Spleen (tissue), 7 donors: ENCODE measurements around the gene AQP1.

Source experiments
- POLR2A ChIP-seq, 3 donors: fragments of 450-650 bp; IDR thresholded peaks; one replicate each; pipeline ENCODE4 v1.5.1; 2017; ENCODE audit warnings: antibody characterized with exemption in 3 of 3, mild to moderate bottlenecking in 1 of 3
- TF ChIP-seq, protein P1 (sequence below), 11 experiments: fragments of 200-600 bp in 7 of 11; fragments of 450-650 bp in 4 of 11; sonication (generic) in 4 of 11; IDR thresholded peaks in 8 of 11; conservative IDR thresholded peaks in 3 of 11; 1 replicate in 7 of 11; 2 replicates in 4 of 11; pipeline versions ENCODE4 v1.4.0 to v1.8.0; 2016 to 2021; ENCODE audit warnings: antibody characterized with exemption in 11 of 11, inconsistent platforms in 4 of 11, mild to moderate bottlenecking in 1 of 11
- donor health status: DM: no; HTN: no; CAD: no; lungs with moderate emphysema.
- donor health status: DM: no; HTN: no; CAD: no.
- donor health status: DM: no; HTN: no; CAD: no.

DNA sequence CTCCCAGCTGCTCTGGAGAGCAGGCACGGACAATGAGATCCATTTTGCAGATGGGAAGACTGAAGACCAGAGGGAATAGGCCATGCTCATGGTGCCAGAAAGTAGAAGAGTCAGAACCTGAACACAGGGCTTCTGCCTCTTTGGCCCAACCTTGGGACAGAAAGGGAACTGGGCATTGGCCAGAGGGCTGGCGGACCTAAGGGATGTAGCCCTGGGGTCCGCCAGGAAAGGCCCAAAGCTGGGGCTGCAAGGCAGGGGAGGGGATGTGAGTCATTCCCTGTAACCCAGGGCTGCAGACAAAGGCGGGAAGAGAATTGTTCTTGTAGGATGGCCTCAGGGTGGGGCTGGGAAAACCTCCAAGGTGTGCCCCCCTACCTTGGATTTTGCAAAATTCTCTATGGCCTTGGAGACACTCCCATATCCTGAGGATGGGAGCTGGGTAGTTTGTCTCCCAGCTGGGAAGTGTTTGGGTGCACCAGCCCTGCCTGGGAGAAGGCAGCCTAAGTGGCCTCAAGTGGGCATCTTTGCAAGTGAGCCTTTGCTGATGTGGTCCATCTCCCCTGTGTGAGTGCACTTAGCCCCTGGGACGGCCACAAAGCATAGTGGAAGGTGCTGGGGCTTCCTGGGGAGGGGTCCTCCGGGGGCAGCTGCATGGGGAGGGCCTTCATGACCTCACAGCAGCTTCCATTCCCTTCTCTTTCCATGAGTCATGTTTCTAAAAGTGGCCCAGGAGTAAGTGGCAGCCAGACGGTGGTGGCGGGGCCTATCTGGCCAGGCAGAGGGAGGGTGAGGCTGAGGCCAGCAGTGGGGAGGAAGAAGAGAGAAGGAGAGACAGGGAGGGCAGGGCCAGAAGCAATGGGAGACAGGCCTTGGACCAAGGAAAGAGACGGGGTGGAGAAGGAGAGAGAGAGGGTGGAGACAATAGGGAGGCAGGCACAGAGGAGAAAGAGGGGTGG, 9.2 kb downstream of the AQP1 start:
- TF ChIP-seq, protein P1, sequence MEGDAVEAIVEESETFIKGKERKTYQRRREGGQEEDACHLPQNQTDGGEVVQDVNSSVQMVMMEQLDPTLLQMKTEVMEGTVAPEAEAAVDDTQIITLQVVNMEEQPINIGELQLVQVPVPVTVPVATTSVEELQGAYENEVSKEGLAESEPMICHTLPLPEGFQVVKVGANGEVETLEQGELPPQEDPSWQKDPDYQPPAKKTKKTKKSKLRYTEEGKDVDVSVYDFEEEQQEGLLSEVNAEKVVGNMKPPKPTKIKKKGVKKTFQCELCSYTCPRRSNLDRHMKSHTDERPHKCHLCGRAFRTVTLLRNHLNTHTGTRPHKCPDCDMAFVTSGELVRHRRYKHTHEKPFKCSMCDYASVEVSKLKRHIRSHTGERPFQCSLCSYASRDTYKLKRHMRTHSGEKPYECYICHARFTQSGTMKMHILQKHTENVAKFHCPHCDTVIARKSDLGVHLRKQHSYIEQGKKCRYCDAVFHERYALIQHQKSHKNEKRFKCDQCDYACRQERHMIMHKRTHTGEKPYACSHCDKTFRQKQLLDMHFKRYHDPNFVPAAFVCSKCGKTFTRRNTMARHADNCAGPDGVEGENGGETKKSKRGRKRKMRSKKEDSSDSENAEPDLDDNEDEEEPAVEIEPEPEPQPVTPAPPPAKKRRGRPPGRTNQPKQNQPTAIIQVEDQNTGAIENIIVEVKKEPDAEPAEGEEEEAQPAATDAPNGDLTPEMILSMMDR (IDR thresholded peaks at IDR 0.05 in 8 of 11, conservative IDR thresholded peaks at IDR 0.05 in 3 of 11): no peak
- TF ChIP-seq POLR2A (IDR thresholded peaks at IDR 0.05): no peak
